Measurements from ENCODE around the gene NOG.

DNA sequence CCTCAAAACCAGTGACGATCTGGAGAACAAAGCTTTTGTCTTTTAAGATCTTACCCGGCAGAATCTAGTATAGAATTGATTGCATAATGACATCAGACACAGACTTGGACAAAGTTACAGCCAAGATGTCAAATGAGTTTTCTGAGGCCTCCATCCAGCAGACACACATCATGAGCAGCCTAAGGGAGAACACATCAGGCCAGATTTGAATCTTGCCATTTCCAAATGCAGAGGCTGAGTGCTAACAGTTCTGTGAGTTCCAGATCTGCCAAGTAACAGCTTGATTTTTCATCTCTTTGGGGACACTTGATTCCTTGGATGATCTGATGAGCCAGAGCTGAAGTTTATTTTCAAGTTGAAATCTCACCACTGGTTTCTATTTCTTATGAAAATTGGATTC is 21.0 kb downstream of the NOG start:
- TF ChIP-seq, protein P1, sequence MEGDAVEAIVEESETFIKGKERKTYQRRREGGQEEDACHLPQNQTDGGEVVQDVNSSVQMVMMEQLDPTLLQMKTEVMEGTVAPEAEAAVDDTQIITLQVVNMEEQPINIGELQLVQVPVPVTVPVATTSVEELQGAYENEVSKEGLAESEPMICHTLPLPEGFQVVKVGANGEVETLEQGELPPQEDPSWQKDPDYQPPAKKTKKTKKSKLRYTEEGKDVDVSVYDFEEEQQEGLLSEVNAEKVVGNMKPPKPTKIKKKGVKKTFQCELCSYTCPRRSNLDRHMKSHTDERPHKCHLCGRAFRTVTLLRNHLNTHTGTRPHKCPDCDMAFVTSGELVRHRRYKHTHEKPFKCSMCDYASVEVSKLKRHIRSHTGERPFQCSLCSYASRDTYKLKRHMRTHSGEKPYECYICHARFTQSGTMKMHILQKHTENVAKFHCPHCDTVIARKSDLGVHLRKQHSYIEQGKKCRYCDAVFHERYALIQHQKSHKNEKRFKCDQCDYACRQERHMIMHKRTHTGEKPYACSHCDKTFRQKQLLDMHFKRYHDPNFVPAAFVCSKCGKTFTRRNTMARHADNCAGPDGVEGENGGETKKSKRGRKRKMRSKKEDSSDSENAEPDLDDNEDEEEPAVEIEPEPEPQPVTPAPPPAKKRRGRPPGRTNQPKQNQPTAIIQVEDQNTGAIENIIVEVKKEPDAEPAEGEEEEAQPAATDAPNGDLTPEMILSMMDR (IDR thresholded peaks at IDR 0.05; ENCODE audit: poor library complexity), result no peak
- TF ChIP-seq EZH2 (IDR thresholded peaks at IDR 0.05; ENCODE audit: borderline replicate concordance) (no peak), EZH2phosphoT487 (IDR thresholded peaks at IDR 0.05; ENCODE audit: low read depth, severe bottlenecking, unreplicated experiment) (no peak)
